Mesangial cell (primary cell): ENCODE data around the gene SMO. TPM values are rescaled to one million over a fixed set of nuclear protein-coding genes. Genes with fewer than 3 reads are reported as not detected.

ENCODE experiments used
- total RNA-seq: library from RNA; depleted of rRNA; stranded (reverse); fragments of >200 nt; gene quantifications from 2 replicates; pipeline ENCODE4 v1.2.3, GENCODE V29; 2015

SMO gene
- total RNA-seq, result 21.0 and 49.7 TPM in 2 replicates

DNA sequence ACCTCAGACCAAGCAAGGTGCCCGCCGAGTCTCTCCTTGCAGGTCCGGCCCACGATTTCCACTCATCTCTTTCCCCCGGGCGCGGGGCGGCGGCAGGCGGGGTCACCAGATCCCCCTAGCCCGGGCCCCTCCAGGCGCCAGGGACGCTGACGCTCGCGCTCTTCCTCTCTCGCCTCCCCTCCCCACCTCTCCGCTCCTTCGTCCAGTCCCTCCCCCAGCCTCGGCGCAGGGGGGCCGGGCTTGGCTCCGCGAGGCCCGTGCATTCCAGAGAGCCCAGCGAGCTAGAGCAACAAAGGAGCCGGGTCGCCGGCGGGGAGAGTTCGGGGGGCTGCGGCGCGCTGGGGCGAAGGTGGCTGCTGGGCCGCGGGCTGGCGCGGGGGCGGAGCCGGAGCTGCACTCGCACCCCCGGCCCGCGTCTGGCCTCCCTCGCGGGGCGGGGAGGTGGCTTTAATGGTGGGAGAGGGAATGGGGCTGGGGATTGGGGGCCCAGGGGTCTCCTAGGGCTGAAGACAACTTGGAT, at the start of gene SMO:
TSS of gene SMO (plus strand) at position 262 of the 520 bp plus-strand sequence. CDS start 519 bp downstream, outside the sequence.

GRCh38 chr7:129144095-129144833, 44.2 kb upstream of the SMO start, which contains the start of gene TSPAN33:
TSPAN33 (plus strand) TSS chr7:129144707; CDS start chr7:129144981, 274 bp downstream.

DNA sequence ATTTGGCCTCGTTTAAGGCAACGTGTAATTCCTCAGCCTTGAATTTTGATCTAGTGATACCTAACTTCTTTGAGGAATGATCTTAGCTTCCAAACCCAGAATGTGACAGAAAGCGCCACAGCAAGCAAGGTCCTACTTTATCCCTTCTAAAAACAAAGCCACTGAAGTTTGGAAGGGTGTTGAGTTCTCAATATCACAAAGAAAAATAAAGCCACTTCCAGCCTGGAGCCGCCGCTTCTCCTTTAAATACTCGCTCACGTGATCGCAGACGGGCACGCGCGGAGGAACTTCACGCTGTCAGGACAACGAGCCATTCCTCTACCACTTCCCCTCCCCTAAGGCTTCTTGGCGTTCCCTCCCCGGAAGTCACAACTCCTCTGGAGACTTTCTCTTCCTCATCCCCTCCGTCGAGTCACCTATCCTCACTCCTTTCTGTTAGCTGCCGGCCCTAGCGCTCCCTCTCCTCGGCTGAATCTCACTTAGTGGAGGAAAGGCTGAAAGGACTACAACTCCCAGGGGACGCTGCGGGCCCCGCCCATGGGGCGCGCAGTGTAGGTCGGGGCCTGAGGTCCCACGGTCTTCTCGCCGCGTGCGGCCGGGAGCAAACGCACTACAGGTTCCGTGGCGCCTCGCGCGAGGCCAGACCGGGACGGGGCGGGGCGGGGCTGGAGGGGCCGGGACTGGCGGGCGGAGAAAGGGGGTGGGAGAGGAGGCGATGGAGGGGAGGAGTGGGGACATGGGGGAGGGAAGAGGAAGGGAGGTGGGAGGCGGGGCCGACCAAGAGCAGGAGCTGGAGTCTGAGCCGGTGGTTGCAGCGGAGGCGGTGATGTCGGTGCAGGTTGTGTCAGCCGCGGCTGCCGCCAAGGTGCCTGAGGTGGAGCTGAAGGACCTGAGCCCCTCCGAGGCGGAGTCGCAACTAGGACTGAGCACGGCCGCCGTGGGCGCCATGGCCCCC, 36.1 kb downstream of the SMO start, which contains the start of gene AHCYL2:
TSS of gene AHCYL2 (plus strand) at position 780 of the 955 bp plus-strand sequence.

Other genes starting within 250 kb of the SMO start
- gene TNPO3, start 133.5 kb upstream of the SMO start, total RNA-seq, result 44.5 and 63.6 TPM in 2 replicates
- 10.1 and 40.3 TPM in 2 replicates for gene TSPAN33, start 43.9 kb upstream of the SMO start, total RNA-seq
- gene AHCYL2, start 36.4 kb downstream of the SMO start, total RNA-seq, result 4.4 and 10.6 TPM in 2 replicates
- 3.2 and 5.5 TPM in 2 replicates for gene STRIP2, start 245.8 kb downstream of the SMO start, total RNA-seq